Nephron (organoid): ENCODE results near the gene UBE2V1.

Source experiments
- H3K27ac Mint-ChIP-seq, 3 experiments: 2 replicates each; pipeline ENCODE4 v1.8.0; 2020; ENCODE audit warnings: mixed read lengths in 3 of 3, mild to moderate bottlenecking in 2 of 3, moderate library complexity in 1 of 3
- H3K27me3 Mint-ChIP-seq: 2 replicates; pipeline ENCODE4 v1.8.0; 2021; ENCODE audit warnings: low read depth, mild to moderate bottlenecking, moderate library complexity, mixed read lengths
- H3K36me3 Mint-ChIP-seq: 2 replicates; pipeline ENCODE4 v1.8.0; 2020; ENCODE audit warnings: low read depth, mixed read lengths
- H3K4me1 Mint-ChIP-seq: 2 replicates; pipeline ENCODE4 v1.8.0; 2020; ENCODE audit warnings: mixed read lengths
- H3K4me3 Mint-ChIP-seq, 3 experiments: 2 replicates each; pipeline ENCODE4 v1.8.0; 2020; ENCODE audit warnings: mild to moderate bottlenecking in 3 of 3, mixed read lengths in 3 of 3, moderate library complexity in 2 of 3
- H3K9me3 Mint-ChIP-seq: 2 replicates; pipeline ENCODE4 v1.8.0; 2020; ENCODE audit warnings: mixed read lengths
- TF ChIP-seq, protein P1 (sequence below), 3 experiments: fragments of 200-600 bp; sonication (generic); IDR thresholded peaks; one replicate each; pipeline ENCODE4 v1.5.0; 2021; ENCODE audit warnings: antibody characterized with exemption in 3 of 3; ENCODE audit not compliant: unreplicated experiment in 3 of 3

Gene UBE2V1

GRCh38 chr20:50043573-50044352 lies 69.2 kb downstream of the UBE2V1 start:
- H3K9me3 Mint-ChIP-seq, result no peaks in the 10 kb centered on the region
- H3K27ac Mint-ChIP-seq, result no peak overlapping the region
- H3K4me1 Mint-ChIP-seq, result peaks cover 28% of the 10 kb centered on the region
- no peaks in the 10 kb centered on the region for H3K36me3 Mint-ChIP-seq
- no peak overlapping the region for H3K4me3 Mint-ChIP-seq
- no peaks in the 10 kb centered on the region for H3K27me3 Mint-ChIP-seq
- TF ChIP-seq, protein P1, sequence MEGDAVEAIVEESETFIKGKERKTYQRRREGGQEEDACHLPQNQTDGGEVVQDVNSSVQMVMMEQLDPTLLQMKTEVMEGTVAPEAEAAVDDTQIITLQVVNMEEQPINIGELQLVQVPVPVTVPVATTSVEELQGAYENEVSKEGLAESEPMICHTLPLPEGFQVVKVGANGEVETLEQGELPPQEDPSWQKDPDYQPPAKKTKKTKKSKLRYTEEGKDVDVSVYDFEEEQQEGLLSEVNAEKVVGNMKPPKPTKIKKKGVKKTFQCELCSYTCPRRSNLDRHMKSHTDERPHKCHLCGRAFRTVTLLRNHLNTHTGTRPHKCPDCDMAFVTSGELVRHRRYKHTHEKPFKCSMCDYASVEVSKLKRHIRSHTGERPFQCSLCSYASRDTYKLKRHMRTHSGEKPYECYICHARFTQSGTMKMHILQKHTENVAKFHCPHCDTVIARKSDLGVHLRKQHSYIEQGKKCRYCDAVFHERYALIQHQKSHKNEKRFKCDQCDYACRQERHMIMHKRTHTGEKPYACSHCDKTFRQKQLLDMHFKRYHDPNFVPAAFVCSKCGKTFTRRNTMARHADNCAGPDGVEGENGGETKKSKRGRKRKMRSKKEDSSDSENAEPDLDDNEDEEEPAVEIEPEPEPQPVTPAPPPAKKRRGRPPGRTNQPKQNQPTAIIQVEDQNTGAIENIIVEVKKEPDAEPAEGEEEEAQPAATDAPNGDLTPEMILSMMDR (IDR thresholded peaks at IDR 0.05; ENCODE audit: unreplicated experiment in 3 of 3), result no peak

DNA sequence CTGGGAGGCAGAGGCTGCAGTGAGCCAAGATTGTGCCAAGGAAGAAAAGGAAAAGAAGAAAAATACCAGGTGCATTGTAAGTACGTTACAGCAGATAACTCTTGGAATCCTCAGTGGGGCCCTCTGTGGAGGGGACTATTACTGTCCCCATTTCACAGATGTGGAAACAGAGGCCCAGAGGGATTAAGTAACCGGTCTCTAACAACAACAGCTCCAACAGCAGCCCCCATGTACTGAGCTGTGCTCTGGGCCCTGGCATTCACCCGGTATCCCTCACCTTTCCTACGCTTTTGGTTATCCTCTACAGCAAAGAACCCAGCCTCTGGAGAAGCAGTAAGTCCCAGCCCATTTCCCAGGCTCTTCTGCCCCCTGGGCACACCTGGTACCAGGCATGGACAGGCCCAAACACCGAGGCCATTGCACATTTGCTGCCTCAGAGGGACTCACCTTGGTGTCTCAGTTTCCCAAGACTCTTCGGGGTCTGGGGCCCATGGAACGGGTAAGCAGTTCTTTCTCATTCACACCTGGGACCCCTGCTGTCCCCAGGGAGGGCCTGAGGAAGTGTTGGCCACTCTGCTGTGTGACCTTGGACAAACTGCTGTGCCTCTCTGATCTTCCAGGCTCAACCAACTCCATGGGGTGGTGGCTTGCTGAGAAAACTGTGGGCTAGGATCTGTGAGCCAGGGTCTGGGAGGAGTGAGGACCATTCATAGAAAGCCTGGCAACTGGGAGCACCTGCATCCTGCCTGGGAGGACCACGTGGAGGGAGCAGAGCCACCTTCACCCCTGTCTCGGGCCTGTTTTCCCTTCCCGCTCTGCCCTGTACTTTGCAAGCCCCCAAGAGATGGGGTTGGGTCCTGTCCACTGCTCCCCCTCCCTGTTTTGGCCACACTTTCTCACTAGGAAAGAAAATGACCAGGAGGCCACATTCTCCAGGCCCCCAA lies 70.3 kb downstream of the UBE2V1 start:
- H3K4me1 Mint-ChIP-seq, result peaks cover 18% of the 10 kb centered on the region
- H3K4me3 Mint-ChIP-seq, result no peak overlapping the region
- peak overlapping the region in 1 of 3 experiments; percentile 26 for H3K27ac Mint-ChIP-seq

DNA sequence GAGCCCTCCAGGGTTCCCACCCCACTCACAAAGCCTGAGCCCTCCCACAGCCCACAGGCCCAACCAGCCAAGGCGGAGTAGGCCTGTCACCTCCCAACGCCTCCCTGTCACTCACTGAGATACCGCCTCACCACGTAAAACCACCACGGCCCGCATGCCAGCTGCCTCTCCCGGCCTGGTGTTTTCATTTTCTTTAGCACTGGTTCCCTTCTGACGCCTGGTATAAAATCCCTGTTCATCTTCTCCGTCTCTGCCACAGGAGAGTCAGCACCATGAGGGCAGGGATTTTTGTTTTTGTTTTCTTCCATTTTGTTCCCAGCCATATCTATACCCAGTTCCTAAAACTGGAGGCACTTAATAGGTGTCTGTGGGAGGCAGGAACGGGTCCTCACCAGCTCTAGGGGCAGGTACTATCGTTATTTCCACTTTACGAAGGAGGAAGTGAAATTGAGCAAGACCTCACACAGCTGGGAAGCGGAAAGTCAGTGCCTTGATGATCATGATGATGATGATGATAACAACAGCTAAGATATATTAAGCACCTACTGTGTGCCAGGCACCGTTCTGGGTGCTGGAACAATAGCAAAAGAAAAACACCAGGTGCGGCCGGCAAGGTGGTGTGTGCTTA lies 71.6 kb downstream of the UBE2V1 start:
- Mint-ChIP-seq H3K9me3 (no peaks in the 10 kb centered on the region), H3K4me1 (peaks cover 12% of the 10 kb centered on the region), H3K27ac (peak overlapping the region; percentile 35 to 66 (median 55)), H3K36me3 (no peaks in the 10 kb centered on the region), H3K4me3 (no peak overlapping the region), H3K27me3 (no peaks in the 10 kb centered on the region)
- TF ChIP-seq, protein P1 (IDR thresholded peaks at IDR 0.05; ENCODE audit: unreplicated experiment in 3 of 3), result no peak

More for the DNA sequence above, 70.3 kb downstream of the UBE2V1 start:
- TF ChIP-seq, protein P1 (IDR thresholded peaks at IDR 0.05; ENCODE audit: unreplicated experiment in 3 of 3), result no peak
- Mint-ChIP-seq H3K36me3 (no peaks in the 10 kb centered on the region), H3K9me3 (no peaks in the 10 kb centered on the region), H3K27me3 (no peaks in the 10 kb centered on the region)

- H3K9me3 Mint-ChIP-seq, result no peaks in the 10 kb centered on the region
- H3K4me1 Mint-ChIP-seq, result peaks cover 12% of the 10 kb centered on the region
- TF ChIP-seq, protein P1 (IDR thresholded peaks at IDR 0.05; ENCODE audit: unreplicated experiment in 3 of 3), result no peak
- H3K27me3 Mint-ChIP-seq, result no peaks in the 10 kb centered on the region
- H3K4me3 Mint-ChIP-seq, result no peak overlapping the region
- H3K27ac Mint-ChIP-seq, result peak overlapping the region; percentile 35 to 66 (median 55)
- no peaks in the 10 kb centered on the region for H3K36me3 Mint-ChIP-seq
Observed at GRCh38 chr20:50040432-50041245, 72.3 kb downstream of the UBE2V1 start.

- H3K27ac Mint-ChIP-seq, result peak overlapping the region; percentile 13 to 26 (median 21)
- TF ChIP-seq, protein P1 (IDR thresholded peaks at IDR 0.05; ENCODE audit: unreplicated experiment in 3 of 3), result no peak
- no peaks in the 10 kb centered on the region for H3K36me3 Mint-ChIP-seq
Observed at GRCh38 chr20:50039706-50040431, 73.1 kb downstream of the UBE2V1 start.

More at GRCh38 chr20:50039706-50040431, 73.1 kb downstream of the UBE2V1 start:
- no peaks in the 10 kb centered on the region for H3K9me3 Mint-ChIP-seq
- H3K4me1 Mint-ChIP-seq, result peaks cover 12% of the 10 kb centered on the region
- H3K27me3 Mint-ChIP-seq, result peaks cover 1% of the 10 kb centered on the region
- no peak overlapping the region for H3K4me3 Mint-ChIP-seq
